MG63 (cell line): Measurements from ENCODE around the gene FSTL4. TPM values are rescaled to one million over a fixed set of nuclear protein-coding genes. Genes with fewer than 3 reads are reported as not detected.

Experiments used
- DNase-seq: peaks from one replicate; pipeline ENCODE4 v3.0.0-alpha.2; 2020
- H3K27me3 ChIP-seq: fragments of 250-450 bp; sonication (Bioruptor Pico); 2 replicates; pipeline ENCODE4 v1.5.1; 2020; ENCODE audit warnings: mild to moderate bottlenecking, moderate library complexity
- H3K36me3 ChIP-seq: fragments of 250-450 bp; sonication (Bioruptor Pico); 2 replicates; pipeline ENCODE4 v1.5.1; 2020; ENCODE audit warnings: mild to moderate bottlenecking, moderate library complexity
- H3K4me3 ChIP-seq: fragments of 250-450 bp; sonication (Bioruptor Pico); 2 replicates; pipeline ENCODE4 v1.5.1; 2020; ENCODE audit warnings: mild to moderate bottlenecking, moderate library complexity
- H3K9me3 ChIP-seq: fragments of 250-450 bp; sonication (Bioruptor Pico); 2 replicates; pipeline ENCODE4 v1.5.1; 2020; ENCODE audit warnings: mild to moderate bottlenecking, moderate library complexity
- total RNA-seq: library from RNA; depleted of rRNA; stranded (reverse); fragments of >200 nt; shearing (Covaris generic); gene quantifications from 2 replicates; pipeline ENCODE4 v1.2.3, GENCODE V29; 2014; ENCODE audit warnings: low replicate concordance

FSTL4 gene
- total RNA-seq, 1 experiment from 2014 or later: not detected

DNA sequence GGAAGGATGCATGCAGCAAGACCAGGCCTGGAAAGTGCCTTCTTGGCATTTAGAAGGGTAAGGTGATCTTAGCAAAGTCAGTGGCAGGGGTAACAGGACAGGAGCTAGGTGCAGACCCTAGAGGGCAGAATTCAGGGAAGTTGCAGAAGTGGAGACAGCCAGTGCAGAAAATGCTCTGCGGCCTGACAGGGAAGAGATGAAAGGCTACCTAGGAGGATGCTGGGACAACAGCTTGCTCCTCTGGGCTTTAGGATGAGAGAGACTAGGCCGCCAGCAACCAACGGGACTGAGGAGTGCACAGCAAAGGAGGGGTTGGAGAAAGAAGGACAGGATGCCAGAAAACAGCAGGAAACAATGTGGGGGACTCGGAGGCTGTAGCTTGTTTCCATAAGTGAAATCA, 219.9 kb downstream of the FSTL4 start:
- Histone ChIP-seq H3K4me3 (no peak overlapping the region), H3K27me3 (peaks cover 5% of the 10 kb centered on the region; the same call in 1 of the 2 replicates), H3K9me3 (no peaks in the 10 kb centered on the region), H3K36me3 (no peaks in the 10 kb centered on the region)
- DNase-seq: no peak

DNA sequence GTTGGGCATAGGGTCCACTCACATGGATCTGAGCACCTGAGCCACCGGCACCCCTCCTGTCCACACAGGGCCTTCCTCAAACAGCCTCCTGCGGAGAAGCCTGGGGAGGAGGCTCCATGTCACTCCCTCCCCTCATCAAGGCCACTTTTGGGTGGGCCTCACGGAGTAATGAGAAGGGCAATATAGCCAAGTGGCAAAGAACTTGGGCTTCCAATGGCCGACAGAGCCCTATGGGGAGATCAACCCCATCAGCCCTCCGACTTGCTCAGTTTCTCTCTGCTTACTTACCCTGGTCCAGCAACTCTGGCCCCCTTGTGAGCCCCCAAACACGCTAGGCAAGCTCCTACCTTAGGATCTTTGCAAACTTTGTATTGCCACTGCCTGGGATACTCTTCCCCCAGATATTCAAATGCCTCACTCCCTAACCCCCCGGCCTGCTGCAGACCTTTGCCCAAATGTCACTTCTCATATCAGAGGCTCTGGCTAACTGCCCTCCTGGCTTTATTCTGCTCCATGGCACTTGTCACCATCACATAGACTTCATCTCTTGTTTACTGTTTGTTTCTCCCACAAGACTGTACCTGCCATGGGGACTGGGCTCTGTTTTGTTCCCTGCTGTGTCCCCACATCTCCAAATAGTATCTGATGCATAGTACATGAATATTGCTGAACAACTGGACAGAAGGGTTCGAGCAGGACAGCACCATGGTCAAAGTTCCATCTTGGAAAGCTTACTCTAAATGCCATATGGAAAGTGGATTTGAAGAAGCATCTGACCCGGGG, 220.8 kb downstream of the FSTL4 start:
- no peak overlapping the region for H3K4me3 ChIP-seq
- H3K9me3 ChIP-seq: no peaks in the 10 kb centered on the region
- peaks cover 5% of the 10 kb centered on the region; the same call in 1 of the 2 replicates for H3K27me3 ChIP-seq
- DNase-seq: no peak
- H3K36me3 ChIP-seq: no peaks in the 10 kb centered on the region

DNA sequence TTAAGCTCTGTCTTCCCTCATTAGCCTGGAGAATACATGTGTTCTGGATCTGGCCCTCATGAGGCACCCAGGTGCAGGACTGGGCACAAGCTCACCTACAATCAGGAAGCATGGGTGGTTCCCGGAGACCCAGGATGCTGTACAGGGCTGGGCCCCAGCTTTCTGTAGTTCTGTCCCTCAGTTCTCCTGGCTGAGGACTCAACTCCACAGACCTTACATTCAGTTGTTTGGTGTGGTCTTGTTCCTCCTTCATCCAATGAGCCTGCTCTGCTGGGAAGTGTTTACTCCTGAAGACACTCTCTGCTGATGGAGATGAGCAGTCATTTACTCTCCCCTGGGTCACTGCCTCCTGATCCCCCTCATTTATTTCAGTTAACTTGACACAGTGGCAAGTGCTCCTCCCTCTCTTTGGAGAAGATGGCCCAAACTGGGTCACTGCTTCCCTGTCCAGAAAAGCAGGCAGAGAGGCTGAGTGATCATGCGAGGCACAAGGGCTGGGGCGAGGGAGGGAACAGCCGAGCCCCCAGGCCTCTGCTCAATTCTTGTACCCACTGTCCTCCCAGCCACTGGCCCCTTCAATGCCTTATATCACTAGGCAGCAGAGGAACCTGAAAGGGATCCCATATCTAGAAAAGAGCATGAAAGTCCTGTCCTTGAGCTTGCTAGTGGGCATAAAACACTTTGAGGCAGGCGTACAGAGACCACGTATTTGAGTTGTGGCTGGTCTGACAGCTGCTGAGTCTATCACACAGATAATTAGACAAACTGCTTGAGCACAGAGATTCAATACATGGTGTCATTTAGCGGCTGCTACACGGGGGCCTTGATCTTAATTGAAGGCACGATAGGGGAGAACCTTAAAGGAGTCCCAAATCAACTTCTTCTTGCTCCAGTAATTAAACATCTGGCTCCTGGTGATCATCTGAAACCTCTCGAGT, 221.7 kb downstream of the FSTL4 start:
- H3K4me3 ChIP-seq: no peak overlapping the region
- H3K27me3 ChIP-seq: peaks cover 9% of the 10 kb centered on the region
- H3K36me3 ChIP-seq: no peaks in the 10 kb centered on the region
- no peak for DNase-seq
- H3K9me3 ChIP-seq: no peaks in the 10 kb centered on the region

DNA sequence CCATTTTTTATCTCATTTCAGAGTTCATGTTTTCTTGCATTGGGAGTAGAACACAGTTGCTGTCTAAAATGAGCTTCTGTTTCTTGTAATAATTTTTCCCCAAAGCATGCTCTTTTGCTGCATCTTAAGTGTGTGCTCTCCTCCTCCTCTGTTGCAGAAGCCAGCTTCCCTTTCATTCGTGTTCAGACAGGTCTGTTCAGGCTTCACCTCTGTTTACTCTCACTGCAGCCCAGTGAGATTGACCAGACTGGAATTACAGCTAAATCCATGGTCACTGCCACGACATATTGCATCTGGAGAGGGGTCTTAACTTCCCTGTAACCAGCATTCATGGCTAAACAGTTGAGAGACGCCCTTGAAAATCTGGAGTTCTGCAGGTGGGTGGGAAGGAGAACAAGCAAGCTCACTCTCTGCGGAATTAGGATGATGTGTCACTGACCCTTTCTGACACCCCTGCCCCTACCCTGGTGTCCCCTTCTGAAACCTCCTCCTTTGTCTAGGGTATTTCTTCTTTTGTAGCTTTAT, 223.2 kb downstream of the FSTL4 start:
- DNase-seq: no peak
- H3K9me3 ChIP-seq: no peaks in the 10 kb centered on the region
- H3K4me3 ChIP-seq: no peak overlapping the region
- no peaks in the 10 kb centered on the region for H3K36me3 ChIP-seq
- peaks cover 10% of the 10 kb centered on the region for H3K27me3 ChIP-seq

DNA sequence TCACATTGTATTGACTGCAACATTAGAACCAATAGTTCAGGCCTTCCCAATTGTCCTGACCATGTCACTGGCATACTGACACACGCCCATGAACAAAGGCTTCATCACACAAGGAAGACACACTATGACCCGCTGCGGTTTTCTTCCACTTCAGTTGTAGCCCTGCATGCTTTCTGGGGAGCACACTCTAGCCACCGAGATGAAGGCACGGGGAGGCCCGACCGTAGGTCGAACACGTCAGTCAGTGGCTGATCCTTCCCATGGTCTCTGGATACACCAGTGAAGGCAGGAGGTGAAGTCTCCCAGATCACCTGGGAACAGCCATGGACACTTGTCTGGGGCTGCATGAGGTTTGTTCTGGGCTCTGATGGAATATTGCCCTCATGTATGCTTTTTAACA, 224.7 kb downstream of the FSTL4 start:
- no peaks in the 10 kb centered on the region for H3K9me3 ChIP-seq
- H3K27me3 ChIP-seq: peaks cover 10% of the 10 kb centered on the region
- DNase-seq: no peak

DNA sequence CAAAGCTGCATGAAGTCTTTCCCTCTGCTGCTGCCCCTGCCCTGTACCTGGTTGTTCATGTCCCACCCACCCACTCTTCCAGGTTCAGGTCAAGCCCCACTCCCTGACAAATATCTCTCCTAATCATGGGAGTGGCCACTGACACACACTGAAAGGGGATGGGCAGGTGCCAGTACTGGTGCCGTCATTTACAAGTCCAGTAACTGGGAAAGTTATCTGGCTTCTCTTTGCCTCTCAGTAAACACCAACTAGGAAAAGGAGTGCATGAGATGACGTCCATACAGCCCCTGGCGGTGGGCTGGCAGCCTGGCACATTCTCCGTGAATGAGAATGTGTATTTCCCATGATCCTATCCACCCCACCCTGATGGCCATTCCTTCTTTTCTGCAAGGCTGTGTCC, 225.2 kb downstream of the FSTL4 start:
- Histone ChIP-seq H3K27me3 (peaks cover 10% of the 10 kb centered on the region), H3K36me3 (no peaks in the 10 kb centered on the region), H3K9me3 (no peaks in the 10 kb centered on the region), H3K4me3 (no peak overlapping the region)
- DNase-seq: no peak

More for the DNA sequence above, 224.7 kb downstream of the FSTL4 start:
- Histone ChIP-seq H3K36me3 (no peaks in the 10 kb centered on the region), H3K4me3 (no peak overlapping the region)

DNA sequence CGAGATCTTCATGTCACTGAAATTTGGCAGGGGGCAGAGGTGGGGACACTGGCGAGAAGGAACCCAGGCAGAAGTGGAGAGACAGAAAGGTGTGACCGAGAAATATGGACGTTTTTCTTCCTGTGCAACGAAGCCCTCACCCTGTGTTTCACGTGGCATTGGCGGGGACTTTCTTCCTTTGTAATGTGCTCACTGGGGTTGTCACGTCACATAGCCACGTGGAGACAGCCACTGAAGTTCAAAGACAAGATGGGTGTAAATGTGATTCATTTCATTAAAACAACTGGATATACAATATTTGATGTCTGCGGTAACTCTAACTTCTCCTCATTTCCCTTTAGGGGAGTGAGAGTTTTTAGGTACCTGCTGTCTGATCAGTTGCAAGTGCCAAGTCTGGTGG, 225.7 kb downstream of the FSTL4 start:
- no peaks in the 10 kb centered on the region for H3K36me3 ChIP-seq
- peaks cover 10% of the 10 kb centered on the region for H3K27me3 ChIP-seq
- H3K9me3 ChIP-seq: no peaks in the 10 kb centered on the region
- H3K4me3 ChIP-seq: no peak overlapping the region
- DNase-seq: no peak

DNA sequence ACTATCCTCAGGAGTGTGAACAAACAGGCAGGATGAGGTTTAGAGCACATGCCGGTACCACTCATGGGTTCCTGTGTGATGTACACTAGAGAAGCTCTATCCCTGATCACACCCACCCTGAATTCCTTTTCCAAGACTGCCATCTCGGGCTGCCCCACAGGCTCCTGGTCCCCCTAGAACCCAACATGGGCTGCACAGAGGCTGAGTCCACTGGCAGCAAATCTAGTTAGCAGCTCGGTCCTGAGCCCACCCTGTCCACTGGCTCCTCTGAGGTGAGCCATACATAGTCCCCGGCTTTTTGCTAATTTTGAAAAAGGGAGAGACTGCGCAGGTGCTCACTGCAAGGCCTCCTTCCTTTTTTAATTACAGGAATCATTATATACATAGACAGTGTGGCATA, 227.0 kb downstream of the FSTL4 start:
- Histone ChIP-seq H3K9me3 (no peaks in the 10 kb centered on the region), H3K4me3 (no peak overlapping the region), H3K27me3 (peaks cover 9% of the 10 kb centered on the region), H3K36me3 (no peaks in the 10 kb centered on the region)
- no peak for DNase-seq

DNA sequence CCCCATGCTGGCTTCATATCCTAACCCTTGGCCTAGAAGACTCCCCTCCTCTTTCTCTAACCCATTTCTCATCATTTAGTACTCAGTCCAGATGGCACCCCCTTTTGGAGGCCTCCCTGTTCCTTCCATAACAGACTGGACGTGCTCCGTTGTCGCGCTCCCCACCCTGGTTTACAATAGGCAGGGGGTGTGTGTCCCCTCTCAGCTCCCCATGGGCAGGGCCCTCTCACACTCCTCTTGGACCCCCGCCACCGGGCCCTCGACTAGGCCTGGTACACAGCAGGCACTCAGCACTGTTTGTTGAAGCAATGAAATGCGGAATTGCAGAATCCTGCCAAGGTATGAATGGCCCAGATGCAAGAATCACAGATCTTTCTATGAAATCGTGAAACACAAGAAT, 227.4 kb downstream of the FSTL4 start:
- no peak for DNase-seq
- no peaks in the 10 kb centered on the region for H3K36me3 ChIP-seq

DNA sequence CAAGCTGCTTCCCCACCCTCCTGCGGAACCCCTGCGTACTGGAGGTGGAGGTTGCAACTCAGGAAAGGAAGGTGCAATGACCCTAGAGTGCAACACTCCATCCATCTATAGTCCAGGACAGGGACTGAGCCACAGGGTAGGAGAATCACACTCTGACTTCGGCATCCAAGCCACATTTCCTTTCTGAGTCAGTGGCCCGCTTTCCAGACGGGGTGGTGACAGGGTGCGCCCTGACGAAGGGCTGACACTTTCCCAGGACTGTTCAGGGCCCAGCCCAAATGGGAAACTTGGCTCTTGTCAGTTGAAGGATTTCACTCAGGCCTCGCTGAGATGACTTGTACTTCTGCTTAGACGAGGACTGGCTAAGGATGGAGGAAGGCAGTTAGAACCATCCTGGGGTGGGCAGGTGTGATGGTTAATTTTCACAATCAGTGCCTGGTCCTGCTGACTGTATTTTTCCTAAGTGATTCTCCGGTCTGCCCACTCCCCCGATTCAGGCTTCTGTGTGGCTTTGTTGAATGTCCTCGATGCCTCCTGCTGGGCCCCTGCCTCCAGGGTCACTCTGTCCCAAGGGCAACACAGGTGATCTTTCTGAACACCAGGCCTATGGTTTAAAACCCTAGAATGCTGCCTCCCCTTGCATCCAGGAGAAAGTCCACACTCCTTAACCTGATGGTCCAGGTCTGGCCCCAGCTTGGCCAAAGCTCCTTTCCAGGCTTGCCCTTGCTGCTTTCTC, 228.1 kb downstream of the FSTL4 start:
- Histone ChIP-seq H3K27me3 (peaks cover 12% of the 10 kb centered on the region), H3K4me3 (no peak overlapping the region), H3K36me3 (no peaks in the 10 kb centered on the region), H3K9me3 (peaks cover 3% of the 10 kb centered on the region; the same call in 1 of the 2 replicates)
- DNase-seq: no peak

More for the DNA sequence above, 227.4 kb downstream of the FSTL4 start:
- Histone ChIP-seq H3K9me3 (no peaks in the 10 kb centered on the region), H3K4me3 (no peak overlapping the region), H3K27me3 (peaks cover 8% of the 10 kb centered on the region)

DNA sequence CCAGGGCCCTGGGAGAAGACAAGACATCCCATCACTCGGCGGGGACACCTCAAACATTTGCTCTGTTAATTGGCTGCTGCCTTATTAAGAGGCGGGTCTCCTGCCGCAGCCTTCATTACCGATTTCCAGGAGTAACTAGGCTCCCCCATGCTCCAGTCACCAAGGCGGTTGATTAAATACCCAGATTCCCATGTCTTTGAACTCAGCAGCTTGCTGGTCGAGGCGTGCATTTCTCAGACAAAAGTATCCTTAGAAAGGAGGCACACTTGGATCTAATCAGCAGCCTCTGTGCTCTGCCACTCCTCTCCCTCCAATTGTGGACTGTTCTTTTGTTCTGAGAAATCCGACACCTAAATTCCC, 228.8 kb downstream of the FSTL4 start:
- Histone ChIP-seq H3K27me3 (peaks cover 12% of the 10 kb centered on the region), H3K9me3 (peaks cover 4% of the 10 kb centered on the region), H3K4me3 (no peak overlapping the region), H3K36me3 (no peaks in the 10 kb centered on the region)
- DNase-seq: no peak

DNA sequence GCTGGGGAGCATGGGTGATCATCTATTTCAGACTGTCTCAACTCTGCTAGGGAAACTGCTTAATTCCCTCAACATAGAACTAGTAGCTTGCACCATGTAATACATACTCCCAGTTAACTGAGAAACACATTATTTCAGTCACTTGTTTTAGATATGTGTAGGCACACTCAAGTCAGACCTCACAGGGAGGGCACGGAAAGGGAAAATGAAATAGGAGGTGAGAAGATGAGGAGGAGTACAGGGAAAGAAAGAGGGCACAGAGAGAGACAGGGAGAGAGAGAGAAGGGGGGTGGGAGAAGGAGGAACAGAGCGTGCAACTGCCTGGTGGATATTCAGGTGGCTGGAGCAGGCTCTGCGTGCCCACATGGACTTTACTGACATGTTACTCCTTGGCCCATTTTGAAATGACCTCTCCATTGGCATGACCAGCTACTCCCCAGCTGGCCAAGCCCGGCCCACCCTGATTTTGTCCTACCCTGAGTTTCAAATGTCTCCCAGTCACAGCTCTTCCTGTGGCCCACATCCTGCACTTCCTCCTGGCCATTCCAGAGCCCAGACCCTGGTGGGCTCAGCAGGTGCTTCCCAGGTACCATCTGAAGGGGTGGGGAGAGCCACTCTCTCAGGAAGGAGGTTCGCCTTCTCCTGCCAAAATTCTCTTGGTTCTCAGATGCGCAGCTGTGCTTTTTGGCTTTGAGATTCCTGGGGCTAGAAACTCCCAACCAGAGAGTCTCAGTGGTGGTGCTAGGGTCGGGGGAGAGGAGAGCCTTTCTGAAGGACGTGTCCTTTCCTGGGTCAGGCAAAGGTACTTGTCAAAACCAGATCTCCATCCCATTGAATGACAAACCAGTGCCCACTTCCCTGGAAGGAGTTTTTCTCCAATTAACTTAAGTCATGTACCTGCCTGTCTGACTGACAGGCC, 229.4 kb downstream of the FSTL4 start:
- no peak for DNase-seq
- peaks cover 11% of the 10 kb centered on the region for H3K27me3 ChIP-seq
- H3K36me3 ChIP-seq: no peaks in the 10 kb centered on the region
- H3K9me3 ChIP-seq: peaks cover 11% of the 10 kb centered on the region
- no peak overlapping the region for H3K4me3 ChIP-seq

DNA sequence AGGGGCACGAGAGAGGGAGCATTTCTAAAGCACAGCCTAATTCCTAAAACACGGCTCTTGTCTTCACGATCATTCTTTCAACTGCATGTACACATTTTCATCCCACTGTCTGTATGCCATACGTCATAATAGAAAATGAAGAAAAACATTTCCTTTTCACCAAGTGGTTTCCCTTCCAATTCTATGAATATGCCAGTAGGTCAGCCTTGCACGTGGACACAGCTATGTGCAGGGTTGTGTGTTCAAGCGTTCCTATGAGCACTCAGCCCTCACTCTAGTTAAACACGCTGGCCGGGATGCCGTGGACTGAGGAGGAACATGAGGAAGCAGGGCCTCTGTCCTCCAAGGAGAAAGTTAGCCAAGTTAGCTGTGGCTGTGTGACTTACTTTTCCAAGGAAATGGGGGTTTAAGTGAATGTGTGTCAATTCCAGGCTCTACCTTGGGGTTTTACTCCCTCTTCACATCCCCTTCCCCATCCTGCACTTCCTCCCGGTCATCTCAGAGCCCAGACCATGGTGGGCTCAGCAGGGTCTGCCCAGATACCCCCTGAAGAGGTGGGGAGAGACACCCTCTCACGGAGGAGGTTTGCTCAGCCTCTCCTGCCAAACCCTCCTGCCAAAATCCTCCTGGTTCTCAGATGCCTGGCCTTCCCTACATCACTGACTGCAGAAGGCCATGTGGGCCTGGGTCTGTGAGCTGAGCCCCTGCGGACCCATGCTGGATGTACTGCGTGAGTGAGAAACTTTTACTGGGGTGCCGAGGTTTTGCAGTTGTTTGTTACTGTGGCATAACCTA, 230.6 kb downstream of the FSTL4 start:
- no peak overlapping the region for H3K4me3 ChIP-seq
- H3K27me3 ChIP-seq: peaks cover 9% of the 10 kb centered on the region
- no peaks in the 10 kb centered on the region for H3K36me3 ChIP-seq
- H3K9me3 ChIP-seq: peaks cover 22% of the 10 kb centered on the region
- no peak for DNase-seq

DNA sequence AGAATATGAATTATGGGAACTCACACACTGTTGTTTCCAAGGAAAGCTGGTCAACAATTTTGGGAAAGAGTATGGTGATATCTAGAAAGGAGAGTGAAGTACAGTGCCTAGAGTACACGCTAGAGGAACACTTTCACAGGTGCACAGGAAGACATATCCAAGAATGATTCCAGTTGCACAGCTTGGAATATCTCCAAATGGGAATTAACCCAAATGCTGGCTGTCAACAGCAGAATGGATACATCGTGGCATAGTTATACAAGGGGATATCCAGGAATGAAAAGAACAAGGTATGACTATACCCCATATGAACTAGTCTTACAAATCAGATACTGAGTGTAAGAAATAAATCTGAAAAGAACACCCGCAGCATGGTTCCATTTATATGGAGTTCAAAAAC, 231.3 kb downstream of the FSTL4 start:
- Histone ChIP-seq H3K27me3 (peaks cover 9% of the 10 kb centered on the region), H3K36me3 (no peaks in the 10 kb centered on the region), H3K4me3 (no peak overlapping the region), H3K9me3 (peaks cover 24% of the 10 kb centered on the region)
- DNase-seq: no peak

DNA sequence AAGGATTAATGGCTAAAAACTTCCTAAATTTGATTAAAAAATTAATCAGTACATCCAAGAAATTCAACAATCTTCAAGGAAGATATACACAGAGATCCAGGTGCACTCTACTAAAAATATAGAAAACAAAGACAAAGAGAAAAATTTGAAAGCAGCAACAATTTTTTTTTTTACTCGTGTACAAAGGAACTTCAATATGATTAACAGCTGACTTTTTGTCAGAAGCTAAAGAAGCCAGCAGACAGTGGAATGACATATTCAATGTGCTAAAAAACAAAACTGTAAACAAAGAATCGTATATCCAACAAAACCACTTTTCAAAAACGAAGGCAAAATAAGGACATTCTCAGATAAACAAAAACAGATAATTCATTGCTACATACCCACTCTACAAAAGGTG, 234.6 kb downstream of the FSTL4 start:
- no peak for DNase-seq
- peaks cover 30% of the 10 kb centered on the region for H3K9me3 ChIP-seq
- H3K4me3 ChIP-seq: no peak overlapping the region
- H3K27me3 ChIP-seq: peaks cover 4% of the 10 kb centered on the region
- no peaks in the 10 kb centered on the region for H3K36me3 ChIP-seq
